ENCODE data around the gene SAMD5.

GRCh38 chr6:147525519-147526209 is 17.2 kb downstream of the SAMD5 start:
- TF ChIP-seq CTCF (IDR thresholded peaks at IDR 0.05) (no peak), POLR2AphosphoS5 (IDR thresholded peaks at IDR 0.05) (no peak), POLR2A (IDR thresholded peaks at IDR 0.05) (no peak), EP300 (IDR thresholded peaks at IDR 0.05) (no peak)
